Calu3 (cell line): ENCODE results near the gene FNDC7. TPM values are rescaled to one million over a fixed set of nuclear protein-coding genes. Genes with fewer than 3 reads are reported as not detected.

Experiments used
- BruUV-seq: library from RNA; stranded (reverse); fragments of 400-500 nt; replicated peaks from 2 replicates; lab custom pipeline; 2021; lab: Mats Ljungman, UMichigan
- CTCF ChIA-PET: fragments of 300-600 bp; sonication (Branson Sonifier 250); formaldehyde crosslinking; loops from one replicate; lab custom pipeline; 2022; ENCODE audit warnings: antibody characterized with exemption; lab: Charles Lee
- DNase-seq: peaks from one replicate; pipeline ENCODE4 v3.0.0; 2022
- H3K27ac Mint-ChIP-seq: one replicate; pipeline ENCODE4 v1.8.0; 2022; ENCODE audit warnings: mixed read lengths; ENCODE audit not compliant: unreplicated experiment
- H3K27me3 Mint-ChIP-seq: one replicate; pipeline ENCODE4 v1.8.0; 2022; ENCODE audit warnings: mixed read lengths; ENCODE audit not compliant: unreplicated experiment
- H3K36me3 Mint-ChIP-seq: one replicate; pipeline ENCODE4 v1.8.0; 2022; ENCODE audit warnings: mild to moderate bottlenecking, moderate library complexity, mixed read lengths; ENCODE audit not compliant: insufficient read depth, unreplicated experiment
- H3K4me1 Mint-ChIP-seq: one replicate; pipeline ENCODE4 v1.8.0; 2022; ENCODE audit warnings: mild to moderate bottlenecking, low read depth, mixed read lengths; ENCODE audit not compliant: unreplicated experiment
- H3K4me3 Mint-ChIP-seq: one replicate; pipeline ENCODE4 v1.8.0; 2022; ENCODE audit warnings: mild to moderate bottlenecking, low read depth, moderate library complexity, mixed read lengths; ENCODE audit not compliant: unreplicated experiment
- H3K9me3 Mint-ChIP-seq: one replicate; pipeline ENCODE4 v1.8.0; 2022; ENCODE audit warnings: low read depth, mixed read lengths; ENCODE audit not compliant: unreplicated experiment
- intact Hi-C: fragments of 100-400 bp; cut with micrococcal nuclease; formaldehyde crosslinking; loops from one replicate; pipeline ENCODE4 v1.10.0; 2022; ENCODE audit not compliant: unreplicated experiment
- total RNA-seq: library from RNA; stranded (reverse); gene quantifications from 2 replicates; pipeline ENCODE4 v1.2.3, GENCODE V29; 2022
- TF ChIP-seq, protein P1 (sequence below): fragments of 200-600 bp; IDR thresholded peaks from one replicate; pipeline ENCODE4 v1.8.0; 2022; ENCODE audit warnings: antibody characterized with exemption; ENCODE audit not compliant: unreplicated experiment

The FNDC7 gene
- total RNA-seq, 1 experiment from 2014 or later: not detected

- peak overlapping the region; percentile 6 for H3K27ac Mint-ChIP-seq
Observed at GRCh38 chr1:108719656-108720435, 7.1 kb downstream of the FNDC7 start.

DNA sequence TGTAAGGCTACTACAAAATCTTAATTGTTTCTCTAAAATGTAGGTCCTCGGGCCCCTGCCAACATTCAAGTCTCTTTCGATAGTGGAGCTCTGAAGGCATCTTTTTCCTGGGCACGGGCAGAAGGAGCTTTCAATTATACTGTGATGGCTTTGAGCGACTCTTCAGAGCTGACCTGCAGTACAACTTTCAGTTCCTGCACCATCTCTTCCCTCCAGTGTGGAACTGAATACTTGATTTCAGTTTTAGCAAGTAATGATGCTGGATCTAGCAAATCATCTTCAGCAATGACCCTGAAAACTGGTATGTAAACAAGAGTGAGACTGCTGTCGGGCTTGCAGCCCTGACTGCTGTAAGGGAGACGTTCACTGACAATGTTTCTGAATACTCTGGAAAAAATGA lies 9.6 kb downstream of the FNDC7 start:
- Mint-ChIP-seq H3K4me1 (peaks cover 14% of the 10 kb centered on the region), H3K9me3 (no peaks in the 10 kb centered on the region), H3K4me3 (no peak overlapping the region), H3K36me3 (no peaks in the 10 kb centered on the region), H3K27ac (no peak overlapping the region), H3K27me3 (no peaks in the 10 kb centered on the region)
- no TSS peak for BruUV-seq
- intact Hi-C loops: no loop called here
- TF ChIP-seq, protein P1, sequence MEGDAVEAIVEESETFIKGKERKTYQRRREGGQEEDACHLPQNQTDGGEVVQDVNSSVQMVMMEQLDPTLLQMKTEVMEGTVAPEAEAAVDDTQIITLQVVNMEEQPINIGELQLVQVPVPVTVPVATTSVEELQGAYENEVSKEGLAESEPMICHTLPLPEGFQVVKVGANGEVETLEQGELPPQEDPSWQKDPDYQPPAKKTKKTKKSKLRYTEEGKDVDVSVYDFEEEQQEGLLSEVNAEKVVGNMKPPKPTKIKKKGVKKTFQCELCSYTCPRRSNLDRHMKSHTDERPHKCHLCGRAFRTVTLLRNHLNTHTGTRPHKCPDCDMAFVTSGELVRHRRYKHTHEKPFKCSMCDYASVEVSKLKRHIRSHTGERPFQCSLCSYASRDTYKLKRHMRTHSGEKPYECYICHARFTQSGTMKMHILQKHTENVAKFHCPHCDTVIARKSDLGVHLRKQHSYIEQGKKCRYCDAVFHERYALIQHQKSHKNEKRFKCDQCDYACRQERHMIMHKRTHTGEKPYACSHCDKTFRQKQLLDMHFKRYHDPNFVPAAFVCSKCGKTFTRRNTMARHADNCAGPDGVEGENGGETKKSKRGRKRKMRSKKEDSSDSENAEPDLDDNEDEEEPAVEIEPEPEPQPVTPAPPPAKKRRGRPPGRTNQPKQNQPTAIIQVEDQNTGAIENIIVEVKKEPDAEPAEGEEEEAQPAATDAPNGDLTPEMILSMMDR: no peak
- CTCF ChIA-PET: no interaction called here
- DNase-seq: no peak

More at GRCh38 chr1:108719656-108720435, 7.1 kb downstream of the FNDC7 start:
- H3K36me3 Mint-ChIP-seq: no peaks in the 10 kb centered on the region
- CTCF ChIA-PET: no interaction called here
- peak; percentile 30 for DNase-seq
- H3K9me3 Mint-ChIP-seq: no peaks in the 10 kb centered on the region
- H3K4me1 Mint-ChIP-seq: peaks cover 14% of the 10 kb centered on the region
- no peaks in the 10 kb centered on the region for H3K27me3 Mint-ChIP-seq
- TF ChIP-seq, protein P1: no peak
- no peak overlapping the region for H3K4me3 Mint-ChIP-seq
- no TSS peak for BruUV-seq
- intact Hi-C loops: no loop called here

DNA sequence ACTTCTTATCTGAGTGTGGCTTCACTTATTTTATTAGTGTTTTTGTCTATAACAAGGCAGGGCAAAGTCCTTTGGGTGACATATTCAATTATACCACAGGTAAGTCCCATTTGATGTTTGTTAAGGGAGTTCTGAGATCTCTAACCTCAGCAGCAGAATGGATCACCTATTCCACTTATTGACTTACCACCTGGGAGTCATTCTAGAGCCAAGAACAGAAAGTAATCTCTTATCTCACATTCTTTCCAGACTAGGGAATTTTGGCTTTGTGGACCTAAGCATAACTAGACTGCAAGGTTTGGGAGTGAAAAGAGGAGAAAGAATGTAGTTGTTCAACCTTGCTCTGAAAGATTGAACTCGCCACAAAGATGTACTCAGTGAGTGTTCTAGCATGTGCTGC lies 13.2 kb downstream of the FNDC7 start:
- DNase-seq: no peak
- TF ChIP-seq, protein P1: no peak
- CTCF ChIA-PET: no interaction called here
- no peaks in the 10 kb centered on the region for H3K36me3 Mint-ChIP-seq
- H3K27ac Mint-ChIP-seq: no peak overlapping the region
- no TSS peak for BruUV-seq
- intact Hi-C loops: no loop called here
- H3K27me3 Mint-ChIP-seq: no peaks in the 10 kb centered on the region
- no peaks in the 10 kb centered on the region for H3K9me3 Mint-ChIP-seq
- no peaks in the 10 kb centered on the region for H3K4me1 Mint-ChIP-seq
- H3K4me3 Mint-ChIP-seq: no peak overlapping the region

DNA sequence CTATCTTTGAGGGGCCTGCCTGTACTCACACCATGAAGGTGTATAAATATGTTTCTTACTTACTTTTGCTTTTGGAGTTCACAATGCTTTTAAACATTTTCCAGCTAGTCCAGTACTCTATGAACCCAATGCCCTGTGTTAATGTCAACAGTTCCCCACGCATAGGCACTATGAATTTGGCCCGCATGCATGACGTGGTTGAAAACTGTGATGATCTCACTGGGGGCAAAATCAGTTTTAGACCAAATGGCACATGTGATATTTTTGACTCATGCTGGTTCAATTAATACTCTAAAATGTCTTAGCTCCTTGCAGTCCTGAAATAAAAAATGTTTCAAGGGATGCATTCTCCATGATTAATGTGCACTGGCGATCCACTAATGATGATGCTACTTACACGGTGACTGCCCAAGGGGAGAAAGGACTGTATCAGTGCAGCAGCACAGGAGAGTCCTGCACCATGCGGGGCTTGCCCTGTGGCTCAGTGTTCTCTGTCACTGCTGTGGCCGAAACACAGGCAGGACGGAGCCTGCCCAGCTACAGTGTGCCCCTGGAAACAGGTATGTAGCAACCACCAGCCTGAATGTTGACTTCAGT lies 15.7 kb downstream of the FNDC7 start:
- TF ChIP-seq, protein P1: no peak
- Mint-ChIP-seq H3K36me3 (no peaks in the 10 kb centered on the region), H3K4me1 (no peaks in the 10 kb centered on the region), H3K27ac (no peak overlapping the region), H3K27me3 (no peaks in the 10 kb centered on the region), H3K4me3 (no peak overlapping the region), H3K9me3 (no peaks in the 10 kb centered on the region)
- intact Hi-C loops: no loop called here
- CTCF ChIA-PET: interaction anchor here (0.5 kb wide), 1 partner anchor 8 kb away, joined by 4 read pairs; no protein-coding TSS in a partner anchor
- DNase-seq: no peak
- BruUV-seq: no TSS peak
